NT2/D1 (cell line): ENCODE measurements around the gene INPP5E.
"Not testable (repeated sequence)": the region's sequence is repeated elsewhere in the genome, so short reads cannot be mapped to it uniquely, and the experiment has no call there.

Experiments used
- DNase-seq: peaks from one replicate; pipeline ENCODE4 v3.0.0-alpha.2; 2011; ENCODE audit warnings: low read depth, low spot score
- H3K27me3 ChIP-seq: 2 replicates; pipeline ENCODE4 v1.6.0; 2011; ENCODE audit warnings: mild to moderate bottlenecking; ENCODE audit not compliant: insufficient read length, insufficient read depth
- H3K36me3 ChIP-seq: 2 replicates; pipeline ENCODE4 v1.6.1; 2011; ENCODE audit warnings: mild to moderate bottlenecking, low read length, mixed read lengths; ENCODE audit not compliant: insufficient read depth, insufficient read length
- H3K4me1 ChIP-seq: 2 replicates; pipeline ENCODE4 v1.5.1; 2011; ENCODE audit not compliant: insufficient read depth, insufficient read length
- H3K4me3 ChIP-seq: 2 replicates; pipeline ENCODE4 v1.5.1; 2011; ENCODE audit warnings: low read depth; ENCODE audit not compliant: insufficient read length
- H3K9ac ChIP-seq: 2 replicates; pipeline ENCODE4 v1.6.0; 2011; ENCODE audit warnings: low read depth; ENCODE audit not compliant: insufficient read length
- H3K9me3 ChIP-seq: 2 replicates; pipeline ENCODE4 v1.5.1; 2011; ENCODE audit warnings: mild to moderate bottlenecking, low read length; ENCODE audit not compliant: insufficient read depth
- SUZ12 ChIP-seq: IDR thresholded peaks from 2 replicates; pipeline ENCODE4 v1.6.1; 2011; ENCODE audit not compliant: insufficient read length, insufficient read depth; ENCODE audit errors: extremely low read depth
- YY1 ChIP-seq: IDR thresholded peaks from 2 replicates; pipeline ENCODE4 v1.6.1; 2011; ENCODE audit not compliant: insufficient read length, insufficient read depth
- ZNF274 ChIP-seq: IDR thresholded peaks from 2 replicates; pipeline ENCODE4 v1.6.1; 2011; ENCODE audit warnings: mild to moderate bottlenecking, low read depth, low read length

Gene INPP5E

DNA sequence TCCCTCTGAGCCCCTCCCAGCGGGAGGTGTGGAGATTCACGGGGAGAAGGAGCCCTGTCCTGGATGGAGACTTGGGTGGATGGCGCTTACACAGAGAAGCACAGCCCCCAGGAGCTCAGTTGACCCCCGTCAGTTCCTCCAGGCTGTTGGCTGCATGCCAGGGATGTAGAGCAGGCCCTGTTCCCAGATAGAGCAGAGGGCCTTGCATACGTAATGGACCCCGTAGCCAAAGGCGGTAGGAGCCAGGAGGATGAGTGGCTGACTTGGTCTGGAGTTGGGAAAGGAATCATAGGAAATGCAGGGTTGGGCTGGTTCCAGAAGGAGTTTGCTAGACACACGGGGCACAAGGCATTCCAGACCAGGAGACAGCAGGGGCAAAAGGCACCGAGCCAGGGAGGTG, 26.7 kb downstream of the INPP5E start:
- Histone ChIP-seq H3K9me3 (no peaks in the 10 kb centered on the region), H3K27me3 (no peaks in the 10 kb centered on the region), H3K9ac (peak overlapping the region; percentile 43), H3K36me3 (peaks cover 80% of the 10 kb centered on the region), H3K4me3 (peak overlapping the region; percentile 1), H3K4me1 (peaks cover 15% of the 10 kb centered on the region)
- DNase-seq, result no peak
- TF ChIP-seq ZNF274 (no peak), YY1 (no peak), SUZ12 (no peak)

DNA sequence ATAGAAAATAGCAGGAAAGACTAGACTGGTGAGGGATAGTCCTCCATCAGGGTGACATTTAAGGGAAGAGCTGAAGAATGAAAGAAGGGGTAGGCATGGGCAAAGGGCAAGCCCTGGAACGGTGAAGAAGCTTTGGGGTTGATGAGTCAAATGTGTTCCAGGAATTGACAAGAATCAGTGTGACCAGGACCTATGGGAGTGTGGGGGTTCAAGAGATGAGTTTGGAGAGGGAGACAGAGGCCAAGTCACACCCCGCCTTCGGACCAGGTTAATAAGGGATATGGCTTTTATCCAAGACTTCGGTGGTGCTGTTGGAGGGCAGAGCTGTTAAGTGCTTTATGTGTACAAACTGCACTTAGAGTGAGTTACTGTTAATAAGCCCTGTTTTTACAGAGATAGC, 28.3 kb downstream of the INPP5E start:
- TF ChIP-seq ZNF274, result no peak
- TF ChIP-seq SUZ12, result no peak
- TF ChIP-seq YY1, result no peak
- Histone ChIP-seq H3K27me3 (no peaks in the 10 kb centered on the region), H3K9me3 (no peaks in the 10 kb centered on the region), H3K36me3 (peaks cover 79% of the 10 kb centered on the region), H3K9ac (peak overlapping the region; percentile 99), H3K4me1 (peaks cover 15% of the 10 kb centered on the region), H3K4me3 (peak overlapping the region; percentile 99)
- DNase-seq, result no peak

DNA sequence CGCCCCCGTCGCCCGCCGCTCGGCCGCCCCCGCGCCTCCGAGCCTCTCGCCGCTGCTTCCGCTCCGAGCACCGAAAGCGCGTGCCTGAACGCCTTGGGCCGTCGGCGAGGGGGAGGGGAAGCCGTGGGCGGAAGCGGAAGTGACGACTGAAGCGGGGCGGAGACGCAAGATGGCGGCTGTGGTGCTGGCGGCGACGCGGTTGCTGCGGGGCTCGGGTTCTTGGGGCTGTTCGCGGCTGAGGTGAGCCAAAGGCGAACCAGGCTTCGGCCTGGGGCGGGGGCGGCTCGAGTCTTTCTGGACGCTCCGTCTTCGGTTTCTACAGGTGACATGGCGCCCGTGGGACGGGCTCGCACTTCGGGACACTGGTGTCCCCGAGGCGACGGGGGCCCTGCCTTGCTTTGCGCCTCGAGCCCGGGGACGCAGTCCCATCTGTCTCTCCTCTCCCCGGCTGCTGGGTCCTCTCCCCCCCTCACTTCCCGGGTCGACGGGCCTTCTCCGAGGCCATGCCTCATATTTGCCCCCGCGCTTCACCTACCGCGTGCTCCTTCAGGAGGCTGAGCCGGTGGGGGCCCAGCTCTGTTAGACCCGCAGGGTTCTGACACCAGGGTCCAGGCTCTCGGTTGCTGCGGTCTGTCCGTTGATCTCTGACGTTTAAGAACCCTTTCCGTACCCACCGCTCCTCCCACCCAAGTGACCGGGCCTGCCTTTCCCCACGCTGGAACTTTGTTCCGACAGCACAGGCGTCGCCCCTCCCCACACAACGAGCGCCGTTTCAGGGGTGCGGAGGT, 29.0 kb downstream of the INPP5E start, which contains the start of the genes ENTR1 and PMPCA:
Gene ENTR1 (minus strand): TSS at position 115 of the 788 bp plus-strand sequence. CDS start 217 bp downstream, outside the sequence.
Gene PMPCA (plus strand): TSS at position 159 of the 788 bp plus-strand sequence. CDS start 11 bp downstream, at position 170.
- Histone ChIP-seq H3K27me3 (no peaks in the 10 kb centered on the region), H3K4me3 (peak within 1 kb of the TSS; percentile 99), H3K4me1 (peaks cover 15% of the 10 kb centered on the region), H3K9me3 (no peaks in the 10 kb centered on the region), H3K9ac (peak within 1 kb of the TSS; percentile 99), H3K36me3 (peaks cover 79% of the 10 kb centered on the region)
- peak; percentile 85 for DNase-seq
- TF ChIP-seq YY1 (peak; percentile 91), SUZ12 (no peak), ZNF274 (no peak)

DNA sequence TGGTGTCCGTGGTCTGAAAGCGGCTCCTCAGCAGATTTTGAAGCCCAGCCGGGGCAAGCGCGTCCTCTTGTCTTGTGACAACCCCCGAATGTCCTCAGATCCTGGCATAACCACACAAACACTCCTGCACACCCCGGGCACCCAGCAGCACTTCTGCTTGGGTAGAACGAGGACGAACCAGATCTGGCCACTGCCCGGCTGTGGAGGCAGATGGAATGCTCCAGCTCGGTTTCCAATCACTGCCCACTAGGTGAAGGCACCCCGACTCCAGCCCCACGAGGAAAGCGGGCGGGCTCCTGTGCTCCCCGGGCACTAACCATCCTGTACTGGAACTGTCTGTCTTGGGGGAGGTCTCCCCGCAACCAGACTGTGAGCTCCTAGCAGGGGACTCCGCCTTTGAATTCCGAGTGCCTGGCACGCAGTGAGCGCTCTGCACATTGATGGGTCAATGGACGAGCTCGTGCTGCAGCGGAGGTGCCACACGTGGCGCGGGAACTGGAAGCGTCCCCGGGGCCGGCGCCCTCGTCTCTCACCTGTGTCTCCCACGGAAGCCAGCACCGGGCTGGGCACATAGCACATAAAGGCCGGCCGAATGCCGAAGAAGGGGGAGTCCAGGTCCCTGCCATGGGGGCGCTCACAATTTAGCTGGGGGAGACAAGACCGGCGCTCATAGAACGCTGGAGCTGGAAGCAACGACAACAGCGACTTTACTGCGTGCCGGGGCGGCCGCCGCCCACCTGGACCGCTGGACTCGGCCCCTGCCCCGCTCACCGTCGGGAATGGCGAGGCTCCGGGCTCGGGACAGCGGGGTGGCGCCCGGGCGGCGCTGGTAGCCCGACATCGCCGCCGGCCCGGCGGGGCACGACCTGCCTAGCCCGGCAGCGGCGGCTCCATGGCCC, 29.8 kb downstream of the INPP5E start:
- H3K4me3 ChIP-seq, result peak overlapping the region; percentile 99
- H3K36me3 ChIP-seq, result peaks cover 81% of the 10 kb centered on the region
- no peaks in the 10 kb centered on the region for H3K9me3 ChIP-seq
- DNase-seq, result no peak
- H3K27me3 ChIP-seq, result no peaks in the 10 kb centered on the region
- H3K9ac ChIP-seq, result peak overlapping the region; percentile 98
- TF ChIP-seq SUZ12, result no peak
- TF ChIP-seq YY1, result no peak
- no peak for TF ChIP-seq ZNF274
- peaks cover 15% of the 10 kb centered on the region for H3K4me1 ChIP-seq

DNA sequence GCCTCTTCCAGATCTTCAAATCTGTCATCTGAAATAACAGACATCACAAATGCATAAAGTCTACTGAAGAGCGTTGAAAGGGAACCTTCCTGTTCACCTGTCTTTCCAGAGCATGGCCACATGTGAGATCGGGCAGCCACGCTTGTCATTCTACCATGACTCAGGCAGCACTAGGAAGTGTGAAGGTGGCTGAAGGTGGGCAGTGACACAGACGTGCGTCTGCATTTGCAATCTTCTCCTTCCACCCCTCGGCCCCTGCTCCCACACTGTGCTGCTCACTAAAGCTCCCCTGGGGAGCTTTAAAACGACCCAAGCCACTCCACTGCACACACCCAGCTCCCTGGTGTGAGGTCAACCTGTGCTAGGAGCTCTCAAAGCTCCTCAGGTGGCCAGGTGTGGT, 31.7 kb downstream of the INPP5E start:
- TF ChIP-seq YY1 (no peak), SUZ12 (no peak), ZNF274 (no peak)

DNA sequence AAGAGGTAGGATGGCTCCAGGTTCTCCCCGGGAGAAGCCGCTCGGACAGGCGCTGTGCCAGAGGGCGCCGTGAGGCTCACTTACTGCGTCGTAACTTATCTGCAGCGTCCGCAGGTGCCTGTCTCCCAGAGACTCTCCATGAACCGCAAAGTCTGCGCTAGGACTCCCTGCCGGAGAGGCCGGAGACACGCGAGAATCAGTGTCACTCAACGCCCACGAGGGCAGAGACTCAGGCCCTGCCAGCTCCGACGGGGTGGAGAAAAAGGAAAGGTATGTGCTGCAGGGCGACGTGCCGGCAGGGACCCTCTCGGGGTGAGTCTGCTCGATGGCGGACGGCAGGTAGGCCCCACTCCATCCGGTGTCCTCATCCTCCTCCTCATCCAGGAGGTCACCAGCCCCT, 32.6 kb downstream of the INPP5E start:
- Histone ChIP-seq H3K36me3 (peaks cover 75% of the 10 kb centered on the region), H3K4me1 (peaks cover 12% of the 10 kb centered on the region)
- DNase-seq, H3K9ac ChIP-seq, H3K4me3 ChIP-seq, H3K9me3 ChIP-seq, H3K27me3 ChIP-seq: not testable (repeated sequence)

More for the DNA sequence above, 31.7 kb downstream of the INPP5E start:
- Histone ChIP-seq H3K36me3 (peaks cover 78% of the 10 kb centered on the region), H3K9ac (no peak overlapping the region), H3K4me1 (peaks cover 15% of the 10 kb centered on the region), H3K27me3 (no peaks in the 10 kb centered on the region), H3K9me3 (no peaks in the 10 kb centered on the region), H3K4me3 (no peak overlapping the region)
- DNase-seq, result no peak

DNA sequence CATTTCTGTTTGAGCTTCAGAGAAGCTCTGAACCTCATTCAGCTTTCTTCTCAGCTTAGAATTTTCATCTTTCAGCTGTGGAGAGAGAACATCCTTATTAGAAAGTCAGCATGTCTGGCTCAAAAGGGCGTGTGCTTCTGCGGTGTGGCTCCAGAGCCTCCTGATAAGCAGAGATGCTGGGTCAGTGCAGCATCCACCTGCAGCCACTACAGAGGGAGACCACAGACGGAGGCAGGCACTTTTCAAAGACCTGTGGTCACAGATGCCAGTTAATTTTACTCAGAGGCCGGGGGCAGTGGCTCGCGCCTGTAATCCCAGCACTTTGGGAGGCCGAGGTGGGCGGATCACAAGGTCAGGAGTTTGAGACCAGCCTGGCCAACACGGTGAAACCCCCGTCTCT, 33.7 kb downstream of the INPP5E start:
- not testable (repeated sequence) for H3K27me3 ChIP-seq, H3K9me3 ChIP-seq, DNase-seq, H3K9ac ChIP-seq, H3K4me1 ChIP-seq, H3K4me3 ChIP-seq
- peaks cover 78% of the 10 kb centered on the region for H3K36me3 ChIP-seq
